Liver (tissue), 9 donors: ENCODE results near the gene CNMD. TPM values are rescaled to one million over a fixed set of nuclear protein-coding genes. Genes with fewer than 3 reads are reported as not detected.
"Not testable (repeated sequence)": the region's sequence is repeated elsewhere in the genome, so short reads cannot be mapped to it uniquely, and the experiment has no call there.

Experiments
- DNase-seq: peaks from one replicate; pipeline ENCODE4 v3.0.0-alpha.2; 2017; ENCODE audit warnings: low spot score
- H3K27ac ChIP-seq, 2 donors: one replicate each; pipeline ENCODE4 v1.7.0; 2013; ENCODE audit warnings: inconsistent platforms in 2 of 2, low read length in 2 of 2, control low read depth in 1 of 2, low read depth in 1 of 2, mild to moderate bottlenecking in 1 of 2
- H3K27me3 ChIP-seq, 4 donors: one replicate each; pipeline versions ENCODE4 v1.6.1 to v1.7.0; 2013; ENCODE audit warnings: low read length in 3 of 4, inconsistent platforms in 1 of 4, mild to moderate bottlenecking in 1 of 4, moderate library complexity in 1 of 4; ENCODE audit not compliant: control insufficient read depth in 4 of 4, insufficient read depth in 4 of 4
- H3K36me3 ChIP-seq, 4 donors: one replicate each; pipeline versions ENCODE4 v1.6.1 to v1.7.0; 2013; ENCODE audit warnings: low read length in 3 of 4, mild to moderate bottlenecking in 3 of 4, low read depth in 1 of 4, moderate library complexity in 1 of 4; ENCODE audit not compliant: control insufficient read depth in 4 of 4, insufficient read depth in 3 of 4
- H3K4me1 ChIP-seq, 4 donors: one replicate each; pipeline versions ENCODE4 v1.6.1 to v1.7.0; 2013; ENCODE audit warnings: low read length in 3 of 4, mild to moderate bottlenecking in 3 of 4, moderate library complexity in 1 of 4; ENCODE audit not compliant: control insufficient read depth in 4 of 4, insufficient read depth in 4 of 4
- H3K4me3 ChIP-seq, 3 donors: one replicate each; pipeline versions ENCODE4 v1.6.1 to v1.7.0; 2013; ENCODE audit warnings: low read length in 3 of 3, control low read depth in 1 of 3, low read depth in 1 of 3, mild to moderate bottlenecking in 1 of 3
- H3K9ac ChIP-seq, 2 donors: one replicate each; pipeline ENCODE4 v1.7.0; 2013; ENCODE audit warnings: low read length in 2 of 2, mild to moderate bottlenecking in 2 of 2, moderate library complexity in 2 of 2, control low read depth in 1 of 2, low read depth in 1 of 2
- H3K9me3 ChIP-seq, 4 donors: one replicate each; pipeline versions ENCODE4 v1.6.1 to v1.7.0; 2013; ENCODE audit warnings: low read length in 3 of 4; ENCODE audit not compliant: control insufficient read depth in 4 of 4
- ATF3 ChIP-seq: IDR thresholded peaks from 2 replicates; pipeline ENCODE4 v1.6.1; 2016; ENCODE audit warnings: antibody characterized with exemption
- CTCF ChIP-seq: fragments of 150-350 bp; IDR thresholded peaks from 2 replicates; pipeline ENCODE4 v1.5.1; 2017; ENCODE audit warnings: improper control_type of control experiment, low read depth, low read length; ENCODE audit not compliant: missing input control
- EGR1 ChIP-seq, 2 donors: IDR thresholded peaks; 2 replicates each; pipeline ENCODE4 v1.6.1; 2016 to 2018; ENCODE audit warnings: antibody characterized with exemption in 2 of 2, low read depth in 2 of 2
- FOXA2 ChIP-seq: IDR thresholded peaks from 2 replicates; pipeline ENCODE4 v1.6.1; 2016; ENCODE audit warnings: antibody characterized with exemption
- GABPA ChIP-seq, 2 donors: IDR thresholded peaks in 1 of 2; conservative IDR thresholded peaks in 1 of 2; 2 replicates each; pipeline ENCODE4 v1.6.1; 2016; ENCODE audit warnings: antibody characterized with exemption in 2 of 2, mild to moderate bottlenecking in 1 of 2, moderate library complexity in 1 of 2
- HNF4G ChIP-seq: IDR thresholded peaks from 2 replicates; pipeline ENCODE4 v1.6.1; 2016; ENCODE audit warnings: antibody characterized with exemption
- JUND ChIP-seq, 2 donors: IDR thresholded peaks; 2 replicates each; pipeline ENCODE4 v1.6.1; 2016; ENCODE audit warnings: antibody characterized with exemption in 2 of 2
- RAD21 ChIP-seq, 2 donors: IDR thresholded peaks; 2 replicates each; pipeline ENCODE4 v1.6.1; 2016; ENCODE audit warnings: antibody characterized with exemption in 2 of 2, mild to moderate bottlenecking in 2 of 2
- RXRA ChIP-seq, 2 donors: IDR thresholded peaks; 2 replicates each; pipeline ENCODE4 v1.6.1; 2017 to 2018; ENCODE audit warnings: antibody characterized with exemption in 2 of 2, mild to moderate bottlenecking in 1 of 2
- SP1 ChIP-seq: IDR thresholded peaks from 2 replicates; pipeline ENCODE4 v1.6.1; 2018; ENCODE audit warnings: antibody characterized with exemption, mild to moderate bottlenecking
- TAF1 ChIP-seq: conservative IDR thresholded peaks from 2 replicates; pipeline ENCODE4 v1.6.1; 2016; ENCODE audit warnings: antibody characterized with exemption, mild to moderate bottlenecking
- YY1 ChIP-seq: IDR thresholded peaks from 2 replicates; pipeline ENCODE4 v1.6.1; 2016; ENCODE audit warnings: antibody characterized with exemption, mild to moderate bottlenecking
- ZBTB33 ChIP-seq: IDR thresholded peaks from 2 replicates; pipeline ENCODE4 v1.6.1; 2016; ENCODE audit warnings: antibody characterized with exemption
- WGBS: extraction: QIAGEN DNeasy Blood & Tissue Kit; methylation state at CpG from one replicate; pipeline ENCODE4 v1.1.7; 2013; 5-methylcytosine and 5-hydroxymethylcytosine counted together
- polyA plus RNA-seq, 2 donors: library from polyadenylated mRNA; stranded (reverse) in 1 of 2; unstranded in 1 of 2; fragments of 200-250 nt in 1 of 2; fragments of >200 nt in 1 of 2; fragmentation: Nextera tagmentation in 1 of 2; extraction: Ambion mirVana in 1 of 2; gene quantifications; one replicate each; pipeline versions ENCODE4 v1.2.1 to v1.2.3, GENCODE V29; 2013 to 2015
- total RNA-seq, 2 donors: library from RNA; depleted of rRNA; stranded (reverse); fragments of >200 nt; gene quantifications; one replicate each; pipeline ENCODE4 v1.2.3, GENCODE V29; 2014
- donor health status: healthy.
- donor health status: healthy.
- donor health status: healthy.
- donor health status: healthy.
- donor health status: healthy.

Gene CNMD
- total and polyA plus RNA-seq, 4 donors = not detected

GRCh38 chr13:52696566-52696965 is 43.1 kb downstream of the CNMD start:
- Histone ChIP-seq H3K27me3 (no peaks in the 10 kb centered on the region), H3K9me3 (no peaks in the 10 kb centered on the region), H3K4me1 (no peaks in the 10 kb centered on the region), H3K36me3 (peaks cover 0 to 5% (median 1%) of the 10 kb centered on the region in 4 donors), H3K4me3 (no peak overlapping the region), H3K27ac (no peak overlapping the region), H3K9ac (no peak overlapping the region)
- TF ChIP-seq HNF4G (no peak), SP1 (no peak), TAF1 (no peak), YY1 (no peak)
- no peak for DNase-seq
- 96% methylated on average over 5 of the region's 5 CpGs for whole genome bisulfite sequencing

- 93% methylated on average over 3 of the region's 3 CpGs for WGBS
- Histone ChIP-seq H3K4me1 (no peaks in the 10 kb centered on the region), H3K27ac (no peak overlapping the region), H3K4me3 (no peak overlapping the region), H3K27me3 (no peaks in the 10 kb centered on the region), H3K36me3 (peaks cover 0 to 7% (median 1%) of the 10 kb centered on the region in 4 donors), H3K9ac (no peak overlapping the region), H3K9me3 (no peaks in the 10 kb centered on the region)
- no peak for TF ChIP-seq JUND (IDR thresholded peaks at IDR 0.05)
- TF ChIP-seq RAD21 (IDR thresholded peaks at IDR 0.05) = no peak
- no peak for TF ChIP-seq RXRA (IDR thresholded peaks at IDR 0.05)
- TF ChIP-seq EGR1 (IDR thresholded peaks at IDR 0.05; ENCODE audit: low read depth in 2 of 2) = no peak
- no peak for TF ChIP-seq FOXA2
- no peak for TF ChIP-seq YY1
- TF ChIP-seq ATF3 = no peak
- TF ChIP-seq CTCF = no peak
- no peak for TF ChIP-seq ZBTB33
- no peak for DNase-seq
Observed at GRCh38 chr13:52695856-52696255, 43.8 kb downstream of the CNMD start.

GRCh38 chr13:52686376-52686775 is 53.2 kb downstream of the CNMD start:
- Histone ChIP-seq H3K9ac (no peak overlapping the region), H3K27me3 (no peaks in the 10 kb centered on the region), H3K27ac (no peak overlapping the region), H3K36me3 (peaks cover 9 to 40% (median 23%) of the 10 kb centered on the region in 4 donors), H3K4me1 (no peaks in the 10 kb centered on the region), H3K9me3 (no peaks in the 10 kb centered on the region), H3K4me3 (no peak overlapping the region)
- TF ChIP-seq RAD21 (IDR thresholded peaks at IDR 0.05) (no peak), GABPA (IDR thresholded peaks at IDR 0.05 in 1 of 2, conservative IDR thresholded peaks at IDR 0.05 in 1 of 2) (no peak)
- 95% methylated on average over 4 of the region's 4 CpGs for WGBS
- no peak for DNase-seq

- not testable (repeated sequence) for H3K4me3 ChIP-seq
Observed at GRCh38 chr13:52685806-52686205, 53.8 kb downstream of the CNMD start.

More at GRCh38 chr13:52685806-52686205, 53.8 kb downstream of the CNMD start:
- WGBS = 97% methylated on average over 9 of the region's 9 CpGs
- H3K36me3 ChIP-seq = peaks cover 9 to 45% (median 25%) of the 10 kb centered on the region in 4 donors
- not testable (repeated sequence) for H3K9ac ChIP-seq, H3K27me3 ChIP-seq, H3K9me3 ChIP-seq, H3K4me1 ChIP-seq, H3K27ac ChIP-seq, DNase-seq
